Adipocyte (in vitro differentiated cells): ENCODE measurements around the gene PLA2G4C.
"Not testable (repeated sequence)": the region's sequence is repeated elsewhere in the genome, so short reads cannot be mapped to it uniquely, and the experiment has no call there.

Source experiments
- DNase-seq: peaks from one replicate; pipeline ENCODE4 v3.0.0-alpha.2; 2015; ENCODE audit warnings: low read depth
- H3K27me3 ChIP-seq: replicated peaks from 2 replicates; pipeline ENCODE4 v1.7.0; 2013; ENCODE audit warnings: mild to moderate bottlenecking, low read length, moderate library complexity; ENCODE audit not compliant: control insufficient read depth, insufficient read depth
- H3K36me3 ChIP-seq: 2 replicates; pipeline ENCODE4 v1.7.0; 2013; ENCODE audit warnings: low read length, mild to moderate bottlenecking, moderate library complexity; ENCODE audit not compliant: control insufficient read depth, insufficient read depth, severe bottlenecking
- H3K4me1 ChIP-seq: 2 replicates; pipeline ENCODE4 v1.7.0; 2013; ENCODE audit warnings: mild to moderate bottlenecking, low read length, moderate library complexity; ENCODE audit not compliant: control insufficient read depth, insufficient read depth
- H3K4me3 ChIP-seq: 2 replicates; pipeline ENCODE4 v1.7.0; 2013; ENCODE audit warnings: mild to moderate bottlenecking, low read length, moderate library complexity
- H3K9ac ChIP-seq: 2 replicates; pipeline ENCODE4 v1.7.0; 2013; ENCODE audit warnings: mild to moderate bottlenecking, low read length, moderate library complexity
- H3K9me3 ChIP-seq: 2 replicates; pipeline ENCODE4 v1.7.0; 2013; ENCODE audit warnings: mild to moderate bottlenecking, low read length, moderate library complexity; ENCODE audit not compliant: control insufficient read depth

PLA2G4C gene

DNA sequence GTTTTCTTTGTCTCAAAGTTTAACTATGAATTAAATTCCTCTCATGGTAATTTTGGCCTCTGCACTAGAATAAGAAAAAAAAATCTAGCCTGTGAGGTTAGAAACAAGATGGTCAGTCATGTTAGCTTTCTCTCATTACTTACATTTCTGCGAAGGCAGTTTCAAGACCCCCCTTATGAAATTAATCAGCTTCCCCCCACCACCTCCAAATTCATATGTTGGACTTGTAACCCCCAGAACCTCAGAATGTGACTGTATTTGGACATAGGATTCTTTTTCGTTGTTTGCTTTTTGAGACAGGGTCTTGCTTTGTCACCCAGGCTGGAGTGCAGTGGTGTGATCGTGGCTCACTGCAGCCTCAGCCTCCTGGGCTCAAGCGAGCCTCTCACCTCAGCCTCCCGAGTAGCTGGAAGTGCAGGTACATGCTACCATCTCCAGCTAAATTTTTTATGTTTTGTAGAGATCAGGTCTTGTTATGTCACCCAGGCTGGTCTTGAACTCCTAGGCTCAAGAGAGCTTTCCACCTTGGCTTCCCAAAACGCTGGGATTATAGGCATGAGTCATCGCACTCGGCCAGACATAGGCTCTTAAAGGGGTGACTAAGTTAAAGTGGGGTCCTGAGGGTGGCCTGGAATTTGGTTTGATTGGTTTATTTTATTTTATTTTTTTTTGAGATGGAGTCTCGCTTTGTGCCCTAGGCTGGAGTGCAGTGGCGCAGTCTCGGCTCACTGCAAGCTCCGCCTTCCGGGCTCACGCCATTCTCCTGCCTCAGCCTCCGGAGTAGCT lies 1.4 kb downstream of the PLA2G4C start:
- Histone ChIP-seq H3K4me1 (peaks cover 11% of the 10 kb centered on the region), H3K4me3 (no peak overlapping the region), H3K9me3 (no peaks in the 10 kb centered on the region), H3K27me3 (peaks cover 6% of the 10 kb centered on the region), H3K9ac (no peak overlapping the region), H3K36me3 (no peaks in the 10 kb centered on the region)
- DNase-seq = no peak

DNA sequence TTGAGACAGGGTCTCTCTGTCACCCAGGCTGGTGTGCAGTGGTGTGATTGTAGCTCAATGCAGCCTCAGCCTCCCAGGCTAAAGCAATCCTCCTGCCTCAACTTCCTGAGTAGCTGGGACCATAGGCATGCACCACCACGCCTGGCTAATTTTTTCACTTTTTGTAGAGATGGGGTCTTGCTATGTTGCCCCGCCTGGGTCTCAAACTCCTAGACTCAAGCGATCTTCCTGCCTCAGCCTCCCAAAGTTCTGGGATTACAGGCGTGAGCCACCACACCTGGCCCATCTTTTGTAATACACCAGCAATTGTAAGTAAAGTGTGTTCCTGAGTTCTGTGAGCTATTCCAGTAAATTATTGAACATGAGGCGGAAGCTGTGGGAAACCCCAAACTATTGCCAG lies 6.7 kb downstream of the PLA2G4C start:
- Histone ChIP-seq H3K9ac (no peak overlapping the region), H3K9me3 (no peaks in the 10 kb centered on the region), H3K4me3 (no peak overlapping the region), H3K27me3 (peaks cover 6% of the 10 kb centered on the region), H3K4me1 (peaks cover 5% of the 10 kb centered on the region), H3K36me3 (no peaks in the 10 kb centered on the region)
- no peak for DNase-seq

DNA sequence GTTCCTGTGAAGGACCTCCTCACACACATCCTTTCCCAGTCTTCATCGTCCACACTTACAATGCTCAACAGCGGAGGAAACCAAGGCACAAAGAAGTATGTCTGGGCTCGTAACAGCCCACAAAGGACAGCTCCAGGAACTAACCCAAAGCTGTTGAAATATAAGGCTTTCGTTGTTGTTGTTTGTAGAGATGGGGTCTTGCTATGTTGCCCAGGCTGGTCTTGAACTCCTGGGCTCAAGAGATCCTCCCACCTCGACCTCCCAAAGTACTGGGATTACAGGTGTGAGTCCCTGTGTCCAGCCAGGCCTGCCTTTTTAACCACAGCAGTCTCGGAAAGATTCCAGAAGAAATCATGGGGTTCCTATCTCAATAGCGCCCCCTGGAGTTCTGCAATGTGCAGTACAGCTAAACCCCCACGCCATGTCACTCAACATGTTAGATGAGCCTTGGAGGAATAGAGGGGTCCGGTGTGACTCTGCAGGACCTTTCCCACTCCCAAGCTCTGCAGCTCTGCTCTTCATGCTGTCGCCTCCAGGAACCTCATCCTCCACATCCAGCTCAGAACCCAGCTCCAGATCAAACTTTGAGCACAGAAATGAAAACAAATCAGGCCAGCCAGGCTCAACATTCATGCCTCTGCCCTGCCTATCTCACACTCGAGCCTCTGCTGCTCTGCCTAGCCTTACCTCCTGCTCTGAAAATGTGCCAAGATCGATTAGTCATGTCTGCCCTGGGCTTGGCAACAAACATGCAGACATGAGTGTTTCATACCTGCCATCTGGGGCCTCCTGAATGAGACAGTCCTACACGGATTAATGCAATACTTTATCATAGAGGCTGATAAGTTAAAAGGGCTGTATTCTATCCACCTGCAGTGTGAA lies 7.5 kb downstream of the PLA2G4C start:
- peak; percentile 43 for DNase-seq
- Histone ChIP-seq H3K9me3 (no peaks in the 10 kb centered on the region), H3K4me1 (peaks cover 5% of the 10 kb centered on the region), H3K9ac (no peak overlapping the region), H3K27me3 (peaks cover 6% of the 10 kb centered on the region), H3K4me3 (no peak overlapping the region), H3K36me3 (no peaks in the 10 kb centered on the region)

DNA sequence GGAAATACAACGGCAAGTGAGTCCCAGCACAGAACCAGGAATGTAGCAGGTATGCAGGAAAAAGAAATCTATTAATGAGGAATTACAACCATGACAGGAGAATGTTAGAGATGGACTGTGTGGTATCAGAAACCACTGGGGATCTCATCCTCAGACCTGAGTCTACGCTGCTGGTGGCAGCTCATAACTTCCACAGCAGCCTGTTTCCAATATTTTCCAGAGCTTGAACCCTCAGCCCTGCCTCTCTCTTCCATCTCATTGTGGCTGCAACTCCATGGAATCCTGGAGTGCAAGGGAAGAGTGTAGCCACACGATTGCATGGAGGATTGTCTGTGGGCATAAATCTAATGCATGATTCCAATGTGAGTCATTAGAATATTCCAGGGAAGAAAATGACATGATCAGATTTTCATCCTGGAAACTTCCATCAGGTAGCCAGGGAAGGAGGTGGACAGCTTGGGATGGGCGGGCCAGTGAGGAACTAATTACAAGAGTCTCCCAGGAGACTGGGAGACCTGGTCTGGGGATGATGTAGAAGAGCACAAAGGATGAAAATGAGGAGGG lies 14.9 kb downstream of the PLA2G4C start:
- Histone ChIP-seq H3K9me3 (peaks cover 19% of the 10 kb centered on the region), H3K9ac (no peak overlapping the region), H3K27me3 (peaks cover 36% of the 10 kb centered on the region), H3K36me3 (no peaks in the 10 kb centered on the region), H3K4me1 (peaks cover 2% of the 10 kb centered on the region), H3K4me3 (no peak overlapping the region)
- DNase-seq = no peak

DNA sequence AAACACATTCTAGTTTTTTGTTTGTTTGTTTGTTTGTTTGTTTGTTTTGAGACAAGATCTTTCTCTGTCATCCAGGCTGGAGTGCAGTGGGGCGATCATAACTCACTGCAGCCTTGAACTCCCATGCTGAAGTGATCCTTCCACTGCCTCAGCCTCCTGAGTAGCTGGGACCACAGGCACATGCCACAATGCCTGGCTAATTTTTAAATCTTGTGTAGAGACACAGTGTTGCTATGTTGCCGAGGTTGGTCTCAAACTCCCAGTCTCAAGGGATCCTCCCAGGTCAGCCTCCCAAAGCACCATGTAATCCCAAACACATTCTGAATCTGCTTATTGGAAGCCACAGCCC lies 15.8 kb downstream of the PLA2G4C start:
- no peak overlapping the region for H3K9ac ChIP-seq
- H3K27me3 ChIP-seq = peaks cover 36% of the 10 kb centered on the region
- H3K4me3 ChIP-seq = no peak overlapping the region
- H3K4me1 ChIP-seq = peaks cover 11% of the 10 kb centered on the region
- peaks cover 22% of the 10 kb centered on the region for H3K9me3 ChIP-seq
- no peak for DNase-seq
- H3K36me3 ChIP-seq = no peaks in the 10 kb centered on the region

DNA sequence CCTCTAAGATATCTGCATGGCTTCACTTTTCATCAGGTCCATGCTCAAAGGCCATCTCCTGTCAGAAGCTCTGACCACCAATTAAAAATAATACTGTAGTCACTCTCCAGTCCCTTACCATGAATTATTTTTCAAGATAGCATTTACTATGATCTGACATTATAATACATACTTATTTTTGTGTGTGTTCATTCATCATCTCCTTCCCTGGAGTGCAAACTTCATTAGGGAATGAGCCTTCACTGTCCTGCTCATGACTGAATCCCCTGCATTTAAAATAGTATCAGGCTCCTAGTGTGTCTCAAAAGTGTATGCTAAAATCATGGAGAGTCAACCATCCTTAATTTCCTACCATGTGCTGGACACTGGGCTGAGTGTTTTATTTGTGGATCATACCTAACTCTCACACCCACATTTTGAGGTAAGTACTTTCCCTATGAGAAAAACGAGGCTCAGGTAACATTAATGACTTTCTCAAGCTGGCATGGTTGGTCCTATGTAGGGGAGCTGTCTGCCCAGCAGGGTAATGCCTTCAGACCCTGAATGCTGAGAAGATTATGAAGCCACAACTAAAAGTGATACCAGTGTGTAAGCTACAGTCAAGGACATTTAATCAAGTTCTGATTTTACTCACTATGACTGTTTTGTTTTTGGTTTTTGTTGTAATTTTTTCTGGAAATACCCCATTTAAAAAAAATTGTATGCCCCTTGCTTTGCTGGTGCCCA lies 16.3 kb downstream of the PLA2G4C start:
- no peak for DNase-seq
- peaks cover 36% of the 10 kb centered on the region for H3K27me3 ChIP-seq
- peaks cover 22% of the 10 kb centered on the region for H3K9me3 ChIP-seq
- H3K4me3 ChIP-seq = no peak overlapping the region
- no peaks in the 10 kb centered on the region for H3K36me3 ChIP-seq
- H3K4me1 ChIP-seq = peaks cover 14% of the 10 kb centered on the region
- no peak overlapping the region for H3K9ac ChIP-seq

DNA sequence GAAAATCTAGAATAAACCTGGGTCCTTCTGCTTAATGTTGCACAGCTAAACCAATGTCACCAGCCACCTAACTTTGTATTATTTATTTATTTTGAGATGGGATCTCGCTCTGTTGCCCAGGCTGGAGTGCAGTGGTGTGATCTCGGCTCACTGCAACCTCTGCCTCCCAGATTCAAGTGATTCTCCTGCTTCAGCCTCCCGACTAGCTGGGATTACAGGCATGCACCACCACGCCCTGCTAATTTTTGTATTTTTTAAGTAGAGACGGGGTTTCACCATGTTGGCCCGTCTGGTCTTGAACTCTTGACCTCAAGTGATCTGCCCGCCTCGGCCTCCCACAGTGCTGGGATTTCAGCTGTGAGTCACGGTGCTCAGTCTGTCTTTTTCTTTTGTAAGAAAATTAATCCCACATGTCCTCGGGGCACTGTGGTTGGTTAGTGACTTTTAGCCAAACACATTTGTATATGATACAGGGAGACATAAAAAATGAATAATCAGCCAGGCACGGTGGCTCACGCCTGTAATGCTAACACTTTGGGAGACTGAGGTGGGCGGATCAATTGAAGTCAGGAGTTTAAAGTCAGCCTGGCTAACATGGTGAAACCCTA lies 19.4 kb downstream of the PLA2G4C start:
- not testable (repeated sequence) for H3K4me3 ChIP-seq, H3K36me3 ChIP-seq, H3K9ac ChIP-seq
- peak; percentile 85 for DNase-seq
- peaks cover 31% of the 10 kb centered on the region for H3K9me3 ChIP-seq
- peaks cover 43% of the 10 kb centered on the region for H3K27me3 ChIP-seq
- peaks cover 14% of the 10 kb centered on the region for H3K4me1 ChIP-seq

DNA sequence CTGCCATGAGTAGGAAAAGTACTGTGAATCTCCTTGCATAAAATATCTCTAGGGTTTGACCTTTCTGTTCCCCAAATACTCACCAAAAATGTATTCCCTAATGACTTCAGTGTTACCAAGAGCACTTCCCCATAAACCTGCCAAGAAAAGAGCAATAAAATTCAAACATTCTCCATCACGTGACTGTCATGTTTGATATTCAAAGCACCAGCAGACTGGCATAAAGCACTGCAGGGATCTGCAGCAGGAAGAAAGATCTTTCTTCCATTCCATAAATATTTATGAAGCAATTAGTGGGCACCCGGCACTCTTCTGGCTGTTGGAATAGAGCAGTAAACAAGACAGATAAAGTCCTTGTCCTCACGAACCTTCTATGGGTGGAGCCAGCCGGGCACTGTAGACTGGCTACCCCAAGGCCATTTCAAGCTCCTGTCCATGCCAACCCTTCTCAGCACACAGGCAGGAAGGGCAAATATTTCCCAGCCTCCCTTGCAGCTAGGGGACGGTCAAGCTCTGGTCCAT lies 20.3 kb downstream of the PLA2G4C start:
- H3K4me1 ChIP-seq = peaks cover 14% of the 10 kb centered on the region
- no peaks in the 10 kb centered on the region for H3K36me3 ChIP-seq
- H3K4me3 ChIP-seq = no peak overlapping the region
- H3K9ac ChIP-seq = no peak overlapping the region
- H3K9me3 ChIP-seq = peaks cover 37% of the 10 kb centered on the region
- H3K27me3 ChIP-seq = peaks cover 36% of the 10 kb centered on the region
- no peak for DNase-seq

DNA sequence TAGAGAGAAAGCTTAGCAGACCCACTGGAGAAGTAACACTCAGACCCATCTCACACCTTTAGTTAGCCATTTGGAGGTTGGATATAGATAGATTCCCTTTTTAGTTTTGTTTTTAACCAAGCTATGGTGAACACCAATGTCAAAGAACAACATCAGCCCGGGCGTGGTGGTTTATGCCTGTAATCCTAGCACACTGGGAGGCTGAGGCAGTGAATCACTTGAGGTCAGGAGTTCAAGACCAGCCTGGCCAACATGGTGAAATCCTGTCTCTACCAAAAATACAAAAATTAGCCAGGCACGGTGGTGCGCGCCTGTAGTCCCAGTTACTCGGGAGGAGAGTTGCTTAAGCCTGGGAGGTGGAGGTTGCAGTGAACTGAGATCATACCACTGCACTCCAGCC lies 21.6 kb downstream of the PLA2G4C start:
- peaks cover 30% of the 10 kb centered on the region for H3K27me3 ChIP-seq
- H3K4me3 ChIP-seq, H3K36me3 ChIP-seq, H3K9ac ChIP-seq, DNase-seq: not testable (repeated sequence)
- H3K4me1 ChIP-seq = peaks cover 14% of the 10 kb centered on the region
- peaks cover 35% of the 10 kb centered on the region for H3K9me3 ChIP-seq

DNA sequence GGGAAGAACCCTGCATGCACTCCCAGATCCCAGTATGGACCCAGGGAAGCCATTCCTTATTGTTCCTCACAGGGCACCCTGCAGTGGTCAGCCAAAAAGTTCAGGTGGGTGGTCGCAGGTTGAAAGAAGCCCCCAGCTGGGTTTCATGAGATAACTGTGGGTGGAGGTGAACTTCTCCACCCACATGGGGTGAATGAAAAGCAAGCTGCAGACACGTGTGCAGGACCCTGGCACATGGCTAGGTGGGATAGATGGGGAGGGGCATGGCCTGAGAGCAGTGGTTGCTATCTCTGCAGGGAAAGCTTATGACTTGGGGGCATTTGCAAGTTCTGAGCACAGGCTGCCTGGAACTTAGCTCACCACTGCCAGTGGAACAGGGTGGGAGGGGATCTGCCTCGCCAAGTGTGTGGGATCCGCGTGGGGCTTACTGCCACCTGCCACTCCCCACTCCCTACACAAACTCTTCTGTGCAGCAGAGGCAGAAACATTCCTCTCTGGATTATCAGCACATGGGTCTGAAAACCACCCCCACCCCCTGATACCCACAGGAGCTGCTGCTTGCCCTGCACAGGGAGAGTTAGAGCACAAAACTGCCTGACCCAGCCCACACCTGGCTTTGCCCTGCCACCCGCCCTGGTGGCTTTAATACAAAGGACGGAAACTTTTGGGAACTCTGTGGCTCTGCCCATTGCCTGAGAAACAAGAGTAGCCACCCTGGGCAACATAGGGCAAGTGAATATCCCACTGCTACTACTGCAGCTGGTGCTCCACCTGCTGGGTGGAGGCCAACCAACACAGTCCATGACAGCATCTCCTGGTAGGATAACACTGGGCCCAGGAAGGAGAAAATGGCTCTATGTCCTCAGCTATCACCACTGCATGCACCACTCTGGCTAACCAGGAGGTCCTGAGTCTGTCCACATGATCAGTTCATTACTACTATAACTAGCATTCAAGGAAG lies 24.4 kb downstream of the PLA2G4C start:
- DNase-seq = no peak
- H3K36me3 ChIP-seq = no peaks in the 10 kb centered on the region
- no peak overlapping the region for H3K4me3 ChIP-seq
- H3K9me3 ChIP-seq = peaks cover 23% of the 10 kb centered on the region
- H3K4me1 ChIP-seq = peaks cover 14% of the 10 kb centered on the region
- peaks cover 14% of the 10 kb centered on the region for H3K27me3 ChIP-seq
- H3K9ac ChIP-seq = no peak overlapping the region
